Measurements from ENCODE around the gene NT5C1B.

The NT5C1B gene

DNA sequence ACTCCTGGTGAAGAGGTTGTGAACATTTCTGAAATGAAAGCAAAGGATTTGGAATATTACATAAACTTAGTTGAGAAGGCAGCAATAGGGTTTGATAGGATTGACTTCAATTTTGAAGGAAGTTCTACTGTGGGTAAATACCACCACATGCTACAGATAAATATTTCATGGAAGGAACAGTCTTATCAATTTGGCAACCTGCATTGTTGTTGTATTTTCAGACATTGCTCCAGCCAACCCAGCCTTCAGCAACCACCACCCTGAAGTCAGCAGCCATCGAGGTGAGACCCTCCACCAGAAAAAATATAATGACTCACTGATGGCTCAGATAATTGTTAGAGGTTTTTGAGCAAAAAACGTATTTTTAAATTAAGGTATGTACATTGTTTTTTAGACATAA lies 38.9 kb downstream of the NT5C1B start:
- DNase-seq: no peak

DNA sequence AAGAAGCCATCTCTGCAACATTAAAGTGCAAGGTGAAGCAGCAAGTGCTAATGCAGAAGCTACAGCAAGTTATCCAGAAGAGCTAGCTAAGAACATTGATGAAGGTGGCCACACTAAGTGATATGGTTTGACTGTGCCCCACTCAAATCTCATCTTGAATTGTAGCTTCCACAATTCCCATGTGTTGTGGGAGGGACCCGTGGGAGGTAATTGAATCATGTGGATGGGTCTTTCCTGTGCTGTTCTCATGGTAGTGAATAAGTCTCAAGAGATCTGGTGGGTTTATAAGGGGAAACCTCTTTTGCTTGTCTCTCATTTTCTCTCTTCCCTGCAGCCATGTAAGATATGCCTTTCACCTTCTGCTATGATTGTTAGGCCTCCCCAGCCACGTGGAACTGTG lies 40.3 kb downstream of the NT5C1B start:
- DNase-seq: no peak

DNA sequence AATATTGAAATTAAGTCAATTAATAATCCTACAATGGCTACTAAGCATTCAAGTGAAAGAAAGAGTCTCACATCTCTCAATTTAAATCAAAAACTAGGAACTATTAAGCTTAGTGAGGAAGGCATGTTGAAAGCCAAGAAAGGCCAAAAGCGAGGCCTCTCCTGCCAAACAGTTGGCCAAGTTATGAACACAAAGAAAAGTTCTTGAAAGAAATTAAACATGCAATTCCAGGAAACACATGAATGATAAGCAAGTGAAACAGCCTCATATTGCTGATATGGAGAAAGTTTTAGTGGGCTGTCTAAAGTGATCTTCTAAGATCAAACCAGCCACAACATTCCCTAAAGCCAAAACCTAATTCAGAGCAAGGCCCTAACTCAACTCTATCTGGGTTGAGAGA lies 40.7 kb downstream of the NT5C1B start:
- no peak for DNase-seq

DNA sequence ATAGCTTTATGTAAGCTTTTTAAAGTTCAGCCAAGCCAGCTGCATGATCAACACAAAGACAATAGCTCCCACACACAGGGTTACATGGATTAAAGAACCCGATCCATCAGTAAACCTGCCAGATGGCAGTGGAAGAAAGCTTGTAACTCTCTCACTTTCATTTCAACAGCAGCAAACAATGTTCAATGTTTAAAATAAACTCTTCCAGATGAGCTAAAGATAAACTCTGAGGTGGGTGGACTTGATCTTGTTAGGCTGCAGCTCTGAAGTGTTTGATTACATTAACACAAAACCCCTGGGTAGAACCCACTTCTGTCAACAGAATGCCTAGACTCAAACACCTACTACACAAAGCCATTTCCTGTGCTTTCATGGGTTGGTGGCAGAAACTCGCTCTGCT lies 42.8 kb downstream of the NT5C1B start:
- no peak for DNase-seq

DNA sequence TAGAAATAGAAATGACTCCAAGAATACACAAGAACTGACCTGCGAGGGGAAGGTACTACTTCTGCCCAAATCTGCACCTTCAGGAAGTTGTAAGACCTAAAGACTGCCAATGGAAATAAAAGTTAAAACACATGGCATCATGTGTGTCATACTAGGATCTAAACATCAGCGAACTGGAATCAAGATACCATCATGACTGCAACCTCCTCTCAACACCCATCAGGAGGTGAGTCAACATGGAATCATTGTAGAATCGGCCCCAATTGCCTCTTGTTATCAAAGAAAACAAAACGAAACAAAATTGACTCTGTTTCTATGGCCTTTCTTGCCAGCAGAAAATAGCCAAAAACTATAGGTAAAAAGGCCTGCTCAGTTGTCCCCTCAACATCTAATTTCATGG lies 44.0 kb downstream of the NT5C1B start:
- DNase-seq: no peak

DNA sequence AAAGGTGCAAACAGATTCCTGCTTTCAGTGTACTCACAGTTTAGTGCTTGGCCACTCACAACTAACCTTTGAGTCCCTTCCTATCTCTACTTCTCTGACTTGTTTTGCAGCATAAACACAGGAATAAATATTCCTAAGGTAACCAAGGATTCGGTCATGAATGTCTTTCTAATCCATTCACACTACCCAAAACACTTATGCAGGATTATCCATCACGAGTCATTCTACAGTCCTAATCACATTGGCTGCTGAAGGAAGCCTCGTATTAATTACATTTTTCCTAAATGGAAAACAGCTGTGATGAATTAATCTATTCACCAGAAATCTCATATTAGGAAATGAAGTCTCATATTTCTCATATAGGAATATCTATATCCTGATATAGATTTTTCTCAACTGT lies 45.2 kb downstream of the NT5C1B start:
- no peak for DNase-seq

DNA sequence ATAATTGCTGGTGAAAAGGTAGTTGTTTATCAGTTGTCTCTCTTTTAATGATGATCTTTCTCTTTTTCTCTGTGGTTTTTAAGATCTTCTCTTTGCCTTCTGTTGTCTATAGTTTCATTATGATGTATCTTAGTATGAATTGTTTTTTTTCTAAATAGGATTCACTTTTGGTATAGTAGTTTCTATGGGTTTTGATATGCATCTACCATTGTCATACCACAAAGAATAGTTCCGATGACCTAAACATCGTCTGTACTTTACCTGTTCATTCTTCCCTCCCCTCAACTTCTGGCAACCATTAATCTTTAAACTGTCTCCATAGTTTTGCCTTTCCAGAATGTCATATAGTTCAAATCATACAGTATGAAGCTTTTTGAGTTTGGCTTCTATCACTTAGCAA lies 48.5 kb downstream of the NT5C1B start:
- DNase-seq: no peak

DNA sequence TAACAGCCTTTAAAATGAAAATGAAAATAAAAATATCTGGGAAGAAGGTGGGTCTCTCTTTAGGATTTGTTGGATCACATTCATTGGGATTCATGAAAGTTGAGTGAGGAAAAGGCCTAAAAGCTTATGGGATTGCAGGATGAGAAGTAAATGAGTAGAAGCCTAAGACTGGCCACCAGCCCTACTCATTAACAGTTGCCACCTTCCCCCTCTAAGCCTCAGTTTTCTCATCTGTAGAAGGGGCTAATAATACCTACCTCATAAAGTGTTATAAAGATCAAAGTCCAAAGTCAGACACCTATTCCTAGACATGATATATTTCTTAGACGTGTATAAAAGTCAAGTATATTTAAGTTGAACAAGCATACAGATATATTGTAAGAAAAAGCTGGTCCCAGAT lies 52.7 kb downstream of the NT5C1B start:
- DNase-seq: no peak

DNA sequence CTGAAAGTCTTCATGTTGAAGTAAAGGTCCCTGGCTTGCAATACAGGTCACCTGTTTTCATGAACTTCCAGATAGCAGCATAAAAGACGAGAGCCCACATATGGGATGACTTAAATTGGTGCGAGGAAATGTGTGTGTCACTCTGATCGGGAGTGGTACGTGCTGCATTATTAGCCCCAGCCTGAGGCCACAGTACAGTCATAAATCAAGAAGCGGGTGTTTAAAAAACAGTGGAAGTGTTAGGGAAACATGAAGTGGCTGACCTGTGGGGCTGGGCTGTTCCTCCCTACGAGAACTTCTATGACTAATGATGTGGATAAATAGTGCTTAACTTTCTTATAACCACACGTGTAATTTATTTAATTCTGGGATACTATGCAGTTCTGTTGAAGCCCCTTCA lies 53.3 kb downstream of the NT5C1B start:
- no peak for DNase-seq

DNA sequence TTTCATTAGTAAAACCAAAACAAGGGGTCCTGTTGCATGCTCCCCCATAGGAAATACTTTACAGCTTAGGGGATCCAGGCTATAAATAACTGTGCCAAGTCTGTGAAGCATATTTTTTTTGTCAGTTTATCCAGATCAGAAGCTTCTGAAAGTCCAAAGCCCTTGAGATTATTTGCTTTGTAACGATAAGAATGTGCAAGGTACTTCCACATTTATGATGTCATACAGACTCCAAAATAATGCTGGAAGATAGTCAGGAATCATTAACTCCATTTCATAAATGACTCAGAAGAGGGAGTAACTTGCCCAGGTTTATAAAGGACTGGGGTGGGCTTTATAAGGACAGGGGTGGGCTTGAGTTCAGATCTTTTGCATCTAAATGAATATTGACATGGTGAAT lies 58.2 kb downstream of the NT5C1B start:
- no peak for DNase-seq

DNA sequence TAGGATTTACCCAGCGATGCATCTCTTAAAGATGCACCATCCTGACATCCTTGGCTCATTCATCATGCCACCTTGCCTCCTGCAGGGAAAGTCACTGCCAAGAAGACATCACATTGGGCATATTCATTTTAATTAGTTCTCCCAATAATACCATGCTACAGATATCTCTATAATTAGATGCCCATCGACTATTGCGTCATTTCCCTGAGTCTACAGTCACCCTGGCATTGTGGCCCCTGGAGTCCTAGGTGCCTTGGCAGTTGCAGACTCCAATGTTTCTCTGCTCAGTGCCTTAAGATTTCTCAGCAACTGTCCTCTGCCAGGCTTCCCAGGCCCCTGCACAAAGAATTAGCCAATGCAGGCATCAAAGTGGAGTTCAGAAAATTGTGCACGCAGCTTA lies 61.5 kb downstream of the NT5C1B start:
- DNase-seq: no peak

DNA sequence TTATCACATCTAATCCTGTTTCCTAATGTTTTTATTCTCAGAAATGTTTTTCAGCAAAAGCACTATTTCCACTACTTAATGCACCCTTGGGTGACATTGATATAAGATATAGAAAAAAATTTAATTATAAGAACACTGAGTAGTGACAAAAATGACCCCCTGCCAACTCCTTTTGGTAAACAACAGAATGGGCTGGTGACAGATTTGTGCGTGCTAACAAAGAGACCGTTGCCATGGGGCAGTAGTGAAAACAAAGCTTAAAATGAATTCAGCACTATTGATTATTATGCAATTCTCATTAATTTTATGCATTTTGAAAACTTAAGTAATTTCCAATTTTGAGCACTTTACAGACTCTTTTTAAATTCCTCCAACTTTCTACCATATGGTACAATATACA lies 62.0 kb downstream of the NT5C1B start:
- DNase-seq: no peak

DNA sequence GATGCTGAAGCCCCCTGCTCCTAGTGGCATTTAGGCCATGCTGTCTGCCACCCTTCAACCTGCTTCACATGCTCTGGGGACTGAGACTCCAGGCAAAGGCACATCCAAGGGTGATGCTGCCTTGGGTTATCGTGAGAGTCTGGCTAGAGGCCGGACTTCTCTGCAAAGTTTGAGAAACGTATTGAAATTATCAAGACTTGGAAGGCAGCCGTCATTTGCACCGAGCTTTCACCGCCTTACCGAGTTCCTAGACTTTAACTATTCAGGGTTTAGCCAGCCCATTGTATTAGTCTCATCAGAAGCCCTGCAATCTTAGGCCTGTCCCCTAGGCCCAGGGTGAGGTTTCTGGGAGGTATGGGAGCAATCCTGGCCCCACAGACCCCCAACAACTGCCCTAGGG lies 62.9 kb downstream of the NT5C1B start:
- DNase-seq: no peak

DNA sequence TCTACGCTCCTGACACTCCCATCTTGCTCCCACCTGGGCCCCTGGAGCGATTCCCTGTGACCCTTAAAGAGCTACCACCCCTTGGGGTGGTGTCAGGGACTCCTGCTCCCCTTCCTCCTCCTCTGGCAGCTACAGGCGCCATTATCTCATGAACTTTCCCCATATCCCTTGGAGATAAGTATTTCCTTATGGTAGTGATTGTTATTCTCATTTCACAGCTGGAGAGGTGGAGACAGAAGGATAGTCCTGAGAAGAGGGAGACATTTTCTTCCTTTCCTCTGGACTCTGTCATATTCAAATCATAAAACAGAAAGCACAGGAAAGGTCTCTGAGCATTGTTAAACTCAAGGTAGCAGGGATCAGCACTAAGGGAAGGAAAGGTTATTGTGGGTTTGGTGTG lies 63.5 kb downstream of the NT5C1B start:
- no peak for DNase-seq

DNA sequence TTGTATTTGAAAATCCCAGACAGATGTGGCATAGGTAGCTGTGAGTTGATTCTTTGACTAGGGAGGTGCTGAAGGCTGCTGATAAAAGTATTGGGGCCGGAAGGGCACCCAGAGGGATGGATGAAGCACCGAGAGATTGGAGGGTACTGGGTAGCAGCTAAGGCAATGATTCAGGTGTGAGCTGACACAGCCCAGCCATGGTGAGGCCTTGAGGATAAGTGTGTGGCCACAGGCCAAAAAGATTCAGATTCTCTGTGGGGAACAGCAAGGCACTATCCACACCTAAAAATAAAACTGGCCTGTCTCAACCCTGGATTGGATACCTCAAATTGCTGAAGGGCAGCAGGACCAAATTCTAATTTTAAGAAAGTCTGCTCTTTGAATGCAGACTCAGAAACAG lies 64.1 kb downstream of the NT5C1B start:
- no peak for DNase-seq

DNA sequence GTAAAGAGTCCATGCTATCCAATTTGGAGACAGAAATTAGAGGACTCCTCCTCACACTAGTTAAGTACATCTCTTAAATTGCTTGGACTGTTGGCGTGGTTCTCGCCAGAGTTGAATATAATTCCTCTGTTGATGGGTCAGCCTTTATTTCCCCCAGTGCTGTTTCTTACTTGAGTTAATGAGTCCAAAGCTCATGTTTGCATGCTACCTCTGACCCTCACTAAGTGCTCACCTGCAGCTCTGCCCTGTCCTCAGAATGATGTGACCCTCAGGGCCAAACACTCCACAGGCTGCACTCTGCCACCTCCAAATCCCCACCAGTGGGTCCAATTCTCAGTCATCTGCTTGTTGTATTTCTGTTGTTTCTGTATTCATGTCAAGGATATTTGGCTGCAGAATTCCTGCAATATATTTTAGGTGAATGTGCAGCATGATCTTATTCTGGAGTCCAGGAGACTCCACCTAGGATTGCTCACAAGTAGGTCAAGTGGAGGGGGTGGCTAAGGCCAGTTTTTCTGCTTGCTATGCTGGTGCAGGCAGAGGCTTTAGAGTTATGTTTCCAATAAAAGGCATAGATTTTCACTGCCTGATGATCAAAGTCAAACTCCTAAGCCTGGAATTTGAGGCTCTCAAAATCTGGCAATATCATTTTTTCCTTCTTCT lies 66.8 kb downstream of the NT5C1B start:
- no peak for DNase-seq

DNA sequence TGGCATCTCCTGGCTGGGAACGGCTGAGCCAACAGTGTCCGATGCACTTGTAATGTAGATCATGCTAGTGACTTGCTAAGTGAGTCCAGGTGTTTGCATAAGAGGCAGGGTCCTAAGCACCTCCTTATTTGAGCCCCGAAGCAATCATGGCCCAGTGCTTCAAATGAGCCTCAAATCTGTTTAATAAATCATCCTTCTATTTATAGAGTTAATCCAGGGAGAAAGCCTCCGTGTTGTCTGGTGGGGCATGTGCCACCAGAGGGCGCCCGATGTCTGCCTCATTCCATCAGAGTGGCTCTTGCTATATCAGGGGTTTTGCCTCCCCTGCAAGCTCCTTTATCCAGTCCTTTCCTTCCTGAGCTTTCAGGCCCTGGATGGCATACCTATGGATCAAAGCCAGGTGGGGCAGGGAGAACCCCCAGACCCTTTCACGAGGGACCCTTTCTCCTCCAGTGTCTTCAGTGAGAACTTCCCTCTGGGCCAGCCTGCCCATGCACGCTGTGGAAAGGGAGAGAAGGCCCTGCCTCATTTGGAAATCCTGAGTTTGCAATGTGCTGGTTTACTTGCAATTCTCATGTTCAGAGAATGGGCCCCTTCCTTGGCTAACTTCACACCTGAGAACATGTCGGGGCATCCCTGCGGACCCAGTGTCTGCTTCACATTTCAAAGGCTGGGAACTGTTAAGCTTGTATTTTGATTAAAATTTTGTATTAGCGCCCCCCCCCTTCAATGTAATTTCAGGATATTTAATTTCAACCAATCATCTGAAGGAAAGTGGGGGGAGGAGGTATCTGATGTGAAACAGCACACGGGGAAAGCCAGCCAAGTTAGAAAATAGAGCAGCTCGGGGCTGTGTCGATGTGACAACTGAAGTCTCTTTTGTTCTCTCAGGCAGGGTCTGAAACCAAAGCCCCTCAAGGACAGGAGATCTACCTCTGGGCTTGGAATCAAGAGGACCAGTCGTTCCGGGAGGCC lies 68.6 kb downstream of the NT5C1B start:
- peak; percentile 46 to 52 for DNase-seq

DNA sequence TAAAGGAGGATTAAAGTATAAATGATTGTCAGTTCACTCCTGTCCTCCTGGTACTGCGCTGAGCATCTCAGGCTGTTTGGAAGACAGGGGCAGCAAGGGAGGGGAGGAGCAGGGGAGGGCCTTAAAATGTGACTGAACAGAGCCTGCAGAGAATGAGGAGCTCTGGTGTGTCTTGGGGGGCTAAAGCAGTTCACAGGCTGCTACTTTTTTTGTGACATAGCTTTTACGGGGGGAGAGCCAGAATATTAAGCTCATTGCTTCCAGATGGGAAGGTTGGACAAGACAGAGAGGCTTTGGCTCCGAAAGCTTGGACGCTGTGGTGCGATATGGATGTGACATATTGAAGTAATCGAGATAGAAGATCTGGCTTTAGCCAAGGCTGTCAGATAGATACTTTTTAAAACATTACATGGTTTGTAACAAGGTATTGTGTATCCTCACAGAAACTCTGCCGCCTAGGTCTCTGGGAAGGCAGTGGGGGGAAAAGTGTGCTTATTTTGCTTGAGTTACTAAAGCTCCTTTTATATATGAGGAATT lies 69.4 kb downstream of the NT5C1B start:
- DNase-seq: no peak

DNA sequence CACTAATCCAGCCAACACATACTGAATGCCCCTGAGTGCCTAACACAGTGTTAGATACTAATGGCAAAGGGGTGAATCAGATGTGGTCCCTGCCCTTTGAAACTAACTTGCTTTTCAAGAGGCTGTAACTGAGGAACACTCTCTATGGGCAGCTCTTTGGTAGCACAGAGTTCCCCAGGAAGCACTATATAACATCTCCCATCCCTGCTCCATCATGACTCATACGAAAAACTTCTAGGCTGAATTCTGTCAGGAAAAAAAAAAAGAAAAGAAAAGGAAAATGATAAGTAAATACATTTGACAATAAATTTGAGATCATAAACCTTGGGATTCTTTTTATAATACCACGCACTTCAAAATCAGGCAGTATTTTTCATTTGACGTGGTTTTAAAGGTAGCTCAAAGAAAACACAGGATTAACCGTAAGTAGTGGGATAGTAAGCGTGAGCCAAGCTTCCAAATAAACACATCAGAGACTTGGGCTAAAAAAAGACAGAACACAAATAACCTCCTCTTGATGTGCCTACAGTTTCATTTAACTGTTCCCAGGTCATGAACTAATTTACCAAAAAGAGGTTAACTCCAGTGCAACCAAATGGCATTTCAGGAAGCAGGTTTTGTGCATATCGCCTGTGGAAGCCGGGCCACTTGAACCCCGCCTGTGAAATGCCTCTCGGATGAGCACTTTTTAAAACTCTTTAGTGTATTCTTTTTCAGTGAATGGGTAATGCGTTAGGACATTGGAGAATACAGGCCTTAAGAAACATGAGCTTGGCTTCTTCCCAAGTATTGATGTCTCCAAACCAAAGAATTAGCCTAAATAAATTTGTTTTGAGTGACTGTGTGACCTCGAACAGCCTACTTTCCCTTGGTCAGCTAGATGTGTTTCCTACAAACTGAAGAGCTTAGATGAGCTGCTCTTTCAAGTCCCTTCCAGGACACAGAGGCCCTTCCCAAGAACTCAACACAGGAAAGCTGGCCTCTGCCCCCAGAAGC lies 71.0 kb downstream of the NT5C1B start:
- DNase-seq: no peak

DNA sequence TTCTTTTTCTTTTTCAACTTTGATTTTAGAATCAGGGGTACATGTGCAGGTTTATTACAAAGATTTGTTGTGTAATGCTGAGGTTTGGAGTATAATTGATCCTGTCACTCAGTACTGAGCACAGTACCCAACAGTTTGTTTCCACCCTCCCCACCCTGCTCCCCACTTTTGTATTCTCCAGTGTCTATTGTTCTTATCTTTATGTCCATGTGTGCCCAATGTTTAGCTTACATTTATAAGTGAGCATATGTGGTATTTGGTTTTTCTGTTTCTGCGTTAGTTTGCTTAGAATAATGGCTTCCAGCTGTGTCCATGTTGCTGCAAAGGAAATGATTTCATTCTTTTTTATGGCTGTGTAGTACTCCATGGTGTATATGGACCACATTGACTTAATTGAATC lies 72.0 kb downstream of the NT5C1B start:
- DNase-seq: no peak

DNA sequence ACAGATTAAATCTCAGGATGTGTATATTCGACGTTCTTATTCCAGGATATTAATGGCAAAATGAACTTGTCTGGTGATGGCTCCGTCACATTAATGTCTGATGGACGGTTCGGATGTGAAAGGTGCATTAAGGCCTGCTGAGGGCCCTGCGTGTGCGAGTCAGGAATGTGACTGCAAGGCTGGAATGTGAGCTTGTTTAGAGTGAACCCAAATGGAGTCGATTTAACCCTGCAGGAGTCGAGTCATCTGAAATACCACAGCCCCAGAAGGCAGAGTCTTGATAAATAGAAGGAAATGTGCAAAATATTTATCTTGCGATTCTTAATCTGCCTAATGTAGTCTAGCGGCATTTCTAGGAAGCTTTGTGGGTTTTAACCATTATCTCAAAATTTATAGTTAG lies 73.3 kb downstream of the NT5C1B start:
- no peak for DNase-seq

DNA sequence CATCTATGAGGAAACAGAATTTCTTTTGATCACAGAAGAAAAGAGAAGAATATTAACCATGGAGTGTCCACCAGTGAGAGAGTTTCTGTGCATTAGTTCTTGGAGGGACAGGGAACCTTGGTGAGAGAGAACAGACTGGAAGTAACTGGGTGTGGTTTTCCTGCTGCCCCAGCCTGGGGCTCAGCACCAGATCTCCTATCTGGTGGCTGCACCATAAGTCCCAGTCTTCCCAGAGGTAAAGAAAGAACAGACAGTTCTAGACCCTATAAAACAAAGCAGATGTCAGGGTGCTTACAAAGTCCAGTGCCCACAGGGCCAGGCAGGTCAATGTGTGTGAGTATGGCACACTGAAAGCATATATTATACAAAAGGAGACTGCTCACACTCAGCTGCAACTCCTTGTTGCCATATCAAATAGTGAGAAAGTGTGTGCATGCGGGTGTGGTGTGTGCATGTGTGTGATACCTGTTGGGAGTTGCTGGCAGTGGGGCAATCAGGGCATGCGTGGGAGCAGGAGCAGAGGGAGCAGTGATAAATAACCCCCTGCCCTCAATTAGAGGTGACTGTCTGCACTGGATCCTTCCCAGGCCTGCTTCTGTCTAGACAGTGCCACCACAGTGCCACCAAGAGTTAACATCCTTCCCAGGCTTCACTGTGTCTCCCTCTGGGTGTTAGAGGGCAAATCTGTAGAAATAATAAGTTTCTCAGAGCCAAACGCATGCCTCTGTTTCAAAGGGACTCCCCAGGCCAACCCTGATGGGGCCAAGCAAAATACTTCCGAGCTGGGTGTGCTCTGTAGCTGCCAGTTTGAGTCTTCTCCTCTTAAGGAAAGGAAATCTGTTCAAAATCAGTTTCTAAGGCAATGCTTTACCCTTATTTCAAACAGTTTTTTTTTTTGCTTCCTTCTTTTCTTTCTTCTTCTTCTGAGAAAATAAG lies 74.6 kb downstream of the NT5C1B start:
- DNase-seq: no peak
